Measurements from ENCODE around the gene CAMK1D.

- TF ChIP-seq CTCF (IDR thresholded peaks at IDR 0.05) (no peak), POLR2A (IDR thresholded peaks at IDR 0.05) (no peak)
Measured at GRCh38 chr10:12835709-12836108, 486.4 kb downstream of the CAMK1D start.

All from testis (tissue), 2 donors.